WTC11 (cell line): ENCODE data around the gene BLVRA. TPM values are rescaled to one million over a fixed set of nuclear protein-coding genes. Genes with fewer than 3 reads are reported as not detected.
A peak's percentile ranks its signal among the peaks of the same experiment; 100 is the strongest.

Experiments used
- ATAC-seq: fragments of 200-7000 bp; cut with Tn5 transposase; 2 replicates; pipeline ENCODE4 v1.10.0; 2021; ENCODE audit warnings: mild to moderate bottlenecking, moderate library complexity
- CTCF ChIA-PET: fragments of 300-600 bp; sonication (Branson Sonifier 250); formaldehyde crosslinking; loops from one replicate; lab custom pipeline; 2021; ENCODE audit warnings: antibody characterized with exemption; lab: Charles Lee
- POLR2A ChIA-PET: fragments of 350-600 bp; sonication (Branson Sonifier 250); formaldehyde crosslinking; loops from one replicate; lab custom pipeline; 2021; ENCODE audit warnings: antibody characterized with exemption; lab: Charles Lee
- DNase-seq: peaks from one replicate; pipeline ENCODE4 v3.0.0; 2021; ENCODE audit warnings: low spot score
- H3K27ac Mint-ChIP-seq: 2 replicates; pipeline ENCODE4 v1.8.0; 2021; ENCODE audit warnings: mixed read lengths
- H3K27me3 Mint-ChIP-seq: 2 replicates; pipeline ENCODE4 v1.8.0; 2021; ENCODE audit warnings: low read depth, mild to moderate bottlenecking, moderate library complexity, mixed read lengths
- H3K36me3 Mint-ChIP-seq: 2 replicates; pipeline ENCODE4 v1.8.0; 2021; ENCODE audit warnings: mixed read lengths
- H3K4me1 Mint-ChIP-seq: 2 replicates; pipeline ENCODE4 v1.8.0; 2022; ENCODE audit warnings: mixed read lengths
- H3K4me3 Mint-ChIP-seq: 2 replicates; pipeline ENCODE4 v1.8.0; 2021; ENCODE audit warnings: mild to moderate bottlenecking, moderate library complexity, mixed read lengths
- H3K9me3 Mint-ChIP-seq: 2 replicates; pipeline ENCODE4 v1.8.0; 2021; ENCODE audit warnings: mixed read lengths
- AFF4 ChIP-seq: sonication (generic); formaldehyde crosslinking; IDR thresholded peaks from 2 replicates; pipeline ENCODE4 v1.8.1; 2023; ENCODE audit warnings: mild to moderate bottlenecking, missing genetic modification reagents, borderline replicate concordance
- ATF3 ChIP-seq: sonication (generic); formaldehyde crosslinking; conservative IDR thresholded peaks from 2 replicates; pipeline ENCODE4 v1.8.1; 2022; ENCODE audit warnings: mild to moderate bottlenecking, missing genetic modification reagents
- CREM ChIP-seq: sonication (generic); formaldehyde crosslinking; IDR thresholded peaks from 2 replicates; pipeline ENCODE4 v1.8.1; 2022; ENCODE audit warnings: mild to moderate bottlenecking, missing genetic modification reagents, moderate library complexity
- CTCF ChIP-seq: fragments of 200-600 bp; IDR thresholded peaks from 2 replicates; pipeline ENCODE4 v1.8.0; 2022; ENCODE audit warnings: antibody characterized with exemption
- ESRRA ChIP-seq: sonication (generic); formaldehyde crosslinking; IDR thresholded peaks from 2 replicates; pipeline ENCODE4 v1.8.1; 2022; ENCODE audit warnings: mild to moderate bottlenecking, missing genetic modification reagents, borderline replicate concordance
- FOXJ3 ChIP-seq: sonication (generic); formaldehyde crosslinking; IDR thresholded peaks from 2 replicates; pipeline ENCODE4 v1.9.0; 2021; ENCODE audit warnings: missing genetic modification reagents, mild to moderate bottlenecking, borderline replicate concordance
- FOXK1 ChIP-seq: sonication (generic); formaldehyde crosslinking; IDR thresholded peaks from 2 replicates; pipeline ENCODE4 v1.8.0; 2022; ENCODE audit warnings: mild to moderate bottlenecking, moderate library complexity, missing genetic modification reagents
- GRHL2 ChIP-seq: fragments of 250-450 bp; sonication (Bioruptor Pico); IDR thresholded peaks from 2 replicates; pipeline ENCODE4 v1.8.0; 2022; ENCODE audit warnings: mild to moderate bottlenecking, moderate library complexity; ENCODE audit not compliant: insufficient replicate concordance, severe bottlenecking
- IRF1 ChIP-seq: sonication (generic); formaldehyde crosslinking; IDR thresholded peaks from 2 replicates; pipeline ENCODE4 v1.8.0; 2023; ENCODE audit warnings: missing genetic modification reagents
- IRF2 ChIP-seq: sonication (generic); formaldehyde crosslinking; IDR thresholded peaks from 2 replicates; pipeline ENCODE4 v1.8.0; 2022; ENCODE audit warnings: low read depth, missing genetic modification reagents, borderline replicate concordance
- MLX ChIP-seq: sonication (generic); formaldehyde crosslinking; IDR thresholded peaks from 2 replicates; pipeline ENCODE4 v1.8.1; 2023; ENCODE audit warnings: mild to moderate bottlenecking, missing genetic modification reagents, moderate library complexity
- MYBL2 ChIP-seq: sonication (generic); formaldehyde crosslinking; IDR thresholded peaks from 2 replicates; pipeline ENCODE4 v1.8.1; 2023; ENCODE audit warnings: mild to moderate bottlenecking, moderate library complexity, missing genetic modification reagents
- NR1H2 ChIP-seq: sonication (generic); formaldehyde crosslinking; IDR thresholded peaks from 2 replicates; pipeline ENCODE4 v1.9.0; 2021; ENCODE audit warnings: mild to moderate bottlenecking, moderate library complexity, missing genetic modification reagents
- PRDM15 ChIP-seq: sonication (generic); formaldehyde crosslinking; IDR thresholded peaks from 2 replicates; pipeline ENCODE4 v1.8.0; 2022; ENCODE audit warnings: missing genetic modification reagents
- PREB ChIP-seq: sonication (generic); formaldehyde crosslinking; IDR thresholded peaks from 2 replicates; pipeline ENCODE4 v1.8.1; 2022; ENCODE audit warnings: mild to moderate bottlenecking, missing genetic modification reagents, moderate library complexity, borderline replicate concordance
- RELA ChIP-seq: sonication (generic); formaldehyde crosslinking; IDR thresholded peaks from 2 replicates; pipeline ENCODE4 v1.8.1; 2022; ENCODE audit warnings: missing genetic modification reagents, mild to moderate bottlenecking, borderline replicate concordance
- STAT6 ChIP-seq: sonication (generic); formaldehyde crosslinking; conservative IDR thresholded peaks from 2 replicates; pipeline ENCODE4 v1.8.1; 2023; ENCODE audit warnings: mild to moderate bottlenecking, low read depth, missing genetic modification reagents, moderate library complexity
- ZNF219 ChIP-seq: sonication (generic); formaldehyde crosslinking; IDR thresholded peaks from 2 replicates; pipeline ENCODE4 v1.8.0; 2023; ENCODE audit warnings: missing genetic modification reagents, mild to moderate bottlenecking, borderline replicate concordance
- total RNA-seq: library from RNA; stranded (reverse); gene quantifications from 3 replicates; pipeline ENCODE4 v1.2.3, GENCODE V29; 2021

The BLVRA gene
- total RNA-seq, 1 experiment from 2014 or later: 35.5 TPM

- ATAC-seq: no peak
- H3K36me3 Mint-ChIP-seq: no peaks in the 10 kb centered on the region
- POLR2A ChIA-PET: no interaction called here
Measured at GRCh38 chr7:43756368-43757072, 2.0 kb upstream of the BLVRA start.

GRCh38 chr7:43757073-43757720 is 1.3 kb upstream of the BLVRA start:
- no peak for ATAC-seq
- H3K4me1 Mint-ChIP-seq: peaks cover 17% of the 10 kb centered on the region
- no peak overlapping the region for H3K27ac Mint-ChIP-seq
- TF ChIP-seq ZNF219 (CRISPR knock-in tag) (no peak), CREM (CRISPR knock-in tag) (no peak), PRDM15 (CRISPR knock-in tag) (no peak), PREB (CRISPR knock-in tag) (no peak), STAT6 (CRISPR knock-in tag) (no peak), CTCF (no peak), FOXK1 (CRISPR knock-in tag) (no peak), AFF4 (CRISPR knock-in tag) (no peak), MLX (no peak), ATF3 (CRISPR knock-in tag) (no peak), ESRRA (no peak), IRF1 (CRISPR knock-in tag) (no peak)
- ChIA-PET CTCF (interaction anchor here (1.5 to 1.6 kb wide), 2 partner anchors 35 to 54 kb away, joined by 4 read pairs; no protein-coding TSS in a partner anchor), POLR2A (interaction anchor here (0.6 to 1.6 kb wide), 2 partner anchors 28 to 175 kb away, joined by 3 to 4 read pairs; partner anchors contain the start of genes COA1 and STK17A)
- no peak for DNase-seq
- H3K4me3 Mint-ChIP-seq: peak overlapping the region; percentile 79
- H3K27me3 Mint-ChIP-seq: peaks cover 37% of the 10 kb centered on the region
- H3K36me3 Mint-ChIP-seq: no peaks in the 10 kb centered on the region
- H3K9me3 Mint-ChIP-seq: peaks cover 10% of the 10 kb centered on the region

More at GRCh38 chr7:43756368-43757072, 2.0 kb upstream of the BLVRA start:
- Mint-ChIP-seq H3K9me3 (peaks cover 10% of the 10 kb centered on the region), H3K27me3 (peaks cover 37% of the 10 kb centered on the region), H3K4me1 (peaks cover 15% of the 10 kb centered on the region), H3K4me3 (no peak overlapping the region), H3K27ac (no peak overlapping the region)
- TF ChIP-seq RELA (CRISPR knock-in tag) (no peak), ATF3 (CRISPR knock-in tag) (no peak), NR1H2 (CRISPR knock-in tag) (no peak), MYBL2 (CRISPR knock-in tag) (no peak), IRF2 (CRISPR knock-in tag) (no peak), FOXJ3 (CRISPR knock-in tag) (no peak), ESRRA (no peak), GRHL2 (no peak)
- CTCF ChIA-PET: no interaction called here
- no peak for DNase-seq
